Measurements from ENCODE around the gene PRR14. TPM values are rescaled to one million over a fixed set of nuclear protein-coding genes. Genes with fewer than 3 reads are reported as not detected.
"Not testable (repeated sequence)": the region's sequence is repeated elsewhere in the genome, so short reads cannot be mapped to it uniquely, and the experiment has no call there.

Gene PRR14
- total RNA-seq, 1 donor from 2014 or later: 77.9 TPM

- no peak for ATAC-seq (ENCODE audit: low read depth)
- TF ChIP-seq CTCF (IDR thresholded peaks at IDR 0.05): no peak
- no peaks in the 10 kb centered on the region for H3K9me3 Mint-ChIP-seq
- intact Hi-C loops (cut with micrococcal nuclease): no loop called here
- peaks cover 22% of the 10 kb centered on the region for H3K4me1 Mint-ChIP-seq
- H3K27me3 Mint-ChIP-seq: no peaks in the 10 kb centered on the region
- DNase-seq: no peak
- POLR2A ChIA-PET: interaction anchor here (0.7 kb wide), 2 partner anchors 94 to 303 kb away, joined by 3 to 4 read pairs; no protein-coding TSS in a partner anchor
- CTCF ChIA-PET: no interaction called here
- peaks cover 57% of the 10 kb centered on the region for H3K36me3 Mint-ChIP-seq (ENCODE audit: low read depth)
- no peak overlapping the region for H3K4me3 Mint-ChIP-seq
- H3K27ac Mint-ChIP-seq: no peak overlapping the region
Measured at GRCh38 chr16:30700971-30701370, 50.2 kb downstream of the PRR14 start.

GRCh38 chr16:30703071-30703470 lies 52.3 kb downstream of the PRR14 start:
- not testable (repeated sequence) for H3K27me3 Mint-ChIP-seq

GRCh38 chr16:30703971-30704370 lies 53.2 kb downstream of the PRR14 start:
- no peak for TF ChIP-seq CTCF (IDR thresholded peaks at IDR 0.05)
- Mint-ChIP-seq H3K27ac (no peak overlapping the region), H3K9me3 (no peaks in the 10 kb centered on the region), H3K4me3 (no peak overlapping the region), H3K4me1 (peaks cover 16% of the 10 kb centered on the region), H3K36me3 (ENCODE audit: low read depth) (peaks cover 77% of the 10 kb centered on the region), H3K27me3 (no peaks in the 10 kb centered on the region)
- no peak for ATAC-seq (ENCODE audit: low read depth)
- no peak for DNase-seq
- POLR2A ChIA-PET: no interaction called here
- intact Hi-C loops (cut with micrococcal nuclease): no loop called here
- CTCF ChIA-PET: no interaction called here

More at GRCh38 chr16:30703071-30703470, 52.3 kb downstream of the PRR14 start:
- ATAC-seq (ENCODE audit: low read depth); H3K9me3 Mint-ChIP-seq; H3K27ac Mint-ChIP-seq; intact Hi-C loops (cut with micrococcal nuclease); CTCF ChIA-PET; H3K4me3 Mint-ChIP-seq; DNase-seq: not testable (repeated sequence)
- Mint-ChIP-seq H3K36me3 (ENCODE audit: low read depth) (peaks cover 75% of the 10 kb centered on the region), H3K4me1 (peaks cover 16% of the 10 kb centered on the region)
- POLR2A ChIA-PET: interaction anchor here (0.7 kb wide), 1 partner anchor 1840 kb away, joined by 6 read pairs; no protein-coding TSS in a partner anchor

Other genes starting within 250 kb of the PRR14 start
- gene ZNF771, start 243.4 kb upstream of the PRR14 start, total RNA-seq: 4.4 and 5.2 TPM in 2 replicates
- gene DCTPP1, start 220.9 kb upstream of the PRR14 start, total RNA-seq: 66.7 and 81.5 TPM in 2 replicates
- gene SEPHS2, start 205.1 kb upstream of the PRR14 start, total RNA-seq: 79.1 and 80.0 TPM in 2 replicates
- gene ITGAL, start 178.2 kb upstream of the PRR14 start, total RNA-seq: 216 and 240 TPM in 2 replicates
- gene ZNF768, start 124.4 kb upstream of the PRR14 start, total RNA-seq: 29.2 and 30.7 TPM in 2 replicates
- gene ZNF747, start 116.1 kb upstream of the PRR14 start, total RNA-seq: 16.3 and 21.6 TPM in 2 replicates
- gene ZNF764, start 92.6 kb upstream of the PRR14 start, total RNA-seq: 16.1 and 19.2 TPM in 2 replicates
- gene ZNF688, start 79.2 kb upstream of the PRR14 start, total RNA-seq: 13.9 and 14.7 TPM in 2 replicates
- 20.0 and 22.8 TPM in 2 replicates for gene ZNF785, start 65.3 kb upstream of the PRR14 start, total RNA-seq
- 10.1 and 11.6 TPM in 2 replicates for gene ZNF689, start 40.6 kb upstream of the PRR14 start, total RNA-seq
- 166 and 204 TPM in 2 replicates for gene FBRS, start 7.5 kb downstream of the PRR14 start, total RNA-seq
- gene SRCAP, start 48.2 kb downstream of the PRR14 start, total RNA-seq: 109 and 123 TPM in 2 replicates
- gene PHKG2, start 97.5 kb downstream of the PRR14 start, total RNA-seq: 45.3 and 51.4 TPM in 2 replicates
- gene CFAP119, start 111.1 kb downstream of the PRR14 start, total RNA-seq: 6.2 and 8.8 TPM in 2 replicates
- gene RNF40, start 111.4 kb downstream of the PRR14 start, total RNA-seq: 99.6 and 117 TPM in 2 replicates
- 9.1 and 9.3 TPM in 2 replicates for gene ZNF629, start 136.2 kb downstream of the PRR14 start, total RNA-seq
- gene BCL7C, start 243.1 kb downstream of the PRR14 start, total RNA-seq: 32.2 and 35.7 TPM in 2 replicates
- gene CTF1, start 245.7 kb downstream of the PRR14 start, total RNA-seq: 0.56 and 0.62 TPM in 2 replicates